ENCODE results near the gene GOLIM4.

DNA sequence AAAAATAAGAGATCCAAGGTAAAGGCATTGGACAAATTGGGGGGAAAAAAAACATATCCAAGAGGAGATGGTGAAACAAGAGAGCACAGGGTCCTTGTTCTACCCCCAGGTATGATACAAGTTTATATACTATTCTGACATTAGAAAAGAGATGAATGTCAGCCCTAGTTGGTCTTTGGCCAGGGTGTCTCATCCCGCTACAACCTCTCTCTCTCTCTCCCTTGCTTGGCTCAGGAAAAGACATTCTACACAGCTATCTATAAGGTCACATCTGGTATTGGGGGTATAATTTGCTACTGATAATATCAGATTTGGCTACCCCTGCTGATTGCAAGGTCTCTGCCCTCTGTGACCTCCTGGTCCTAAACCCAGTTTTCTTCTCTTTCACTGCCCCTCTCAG, 117.2 kb downstream of the GOLIM4 start:
- TF ChIP-seq, protein P1, sequence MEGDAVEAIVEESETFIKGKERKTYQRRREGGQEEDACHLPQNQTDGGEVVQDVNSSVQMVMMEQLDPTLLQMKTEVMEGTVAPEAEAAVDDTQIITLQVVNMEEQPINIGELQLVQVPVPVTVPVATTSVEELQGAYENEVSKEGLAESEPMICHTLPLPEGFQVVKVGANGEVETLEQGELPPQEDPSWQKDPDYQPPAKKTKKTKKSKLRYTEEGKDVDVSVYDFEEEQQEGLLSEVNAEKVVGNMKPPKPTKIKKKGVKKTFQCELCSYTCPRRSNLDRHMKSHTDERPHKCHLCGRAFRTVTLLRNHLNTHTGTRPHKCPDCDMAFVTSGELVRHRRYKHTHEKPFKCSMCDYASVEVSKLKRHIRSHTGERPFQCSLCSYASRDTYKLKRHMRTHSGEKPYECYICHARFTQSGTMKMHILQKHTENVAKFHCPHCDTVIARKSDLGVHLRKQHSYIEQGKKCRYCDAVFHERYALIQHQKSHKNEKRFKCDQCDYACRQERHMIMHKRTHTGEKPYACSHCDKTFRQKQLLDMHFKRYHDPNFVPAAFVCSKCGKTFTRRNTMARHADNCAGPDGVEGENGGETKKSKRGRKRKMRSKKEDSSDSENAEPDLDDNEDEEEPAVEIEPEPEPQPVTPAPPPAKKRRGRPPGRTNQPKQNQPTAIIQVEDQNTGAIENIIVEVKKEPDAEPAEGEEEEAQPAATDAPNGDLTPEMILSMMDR (IDR thresholded peaks at IDR 0.05; ENCODE audit: poor library complexity) = no peak
- TF ChIP-seq EZH2 (IDR thresholded peaks at IDR 0.05; ENCODE audit: borderline replicate concordance) (no peak), EZH2phosphoT487 (IDR thresholded peaks at IDR 0.05; ENCODE audit: low read depth, severe bottlenecking, unreplicated experiment) (no peak)
